HAP-1 (cell line): ENCODE results near the gene CASP6.

Source experiments
- DNase-seq, 2 experiments: peaks; one replicate each; pipeline ENCODE4 v3.0.0-alpha.2; 2016 to 2020; ENCODE audit warnings: low spot score in 2 of 2
- H3K27me3 ChIP-seq: fragments of 250-450 bp; sonication (Bioruptor Pico); 2 replicates; pipeline ENCODE4 v1.5.1; 2020; ENCODE audit warnings: low read depth, mild to moderate bottlenecking, moderate library complexity
- H3K36me3 ChIP-seq: fragments of 250-450 bp; sonication (Bioruptor Pico); replicated peaks from 2 replicates; pipeline ENCODE4 v1.5.1; 2020; ENCODE audit warnings: mild to moderate bottlenecking
- H3K4me1 ChIP-seq: fragments of 250-450 bp; sonication (Bioruptor Pico); 2 replicates; pipeline ENCODE4 v1.5.1; 2020; ENCODE audit warnings: mild to moderate bottlenecking
- H3K4me3 ChIP-seq: fragments of 250-450 bp; sonication (Bioruptor Pico); 2 replicates; pipeline ENCODE4 v1.5.1; 2020; ENCODE audit warnings: mild to moderate bottlenecking, moderate library complexity
- H3K9me3 ChIP-seq: fragments of 250-450 bp; sonication (Bioruptor Pico); 2 replicates; pipeline ENCODE4 v1.5.1; 2020; ENCODE audit warnings: mild to moderate bottlenecking, moderate library complexity
- in situ Hi-C: fragments of 300-500 bp; cut with MboI; formaldehyde crosslinking; loops from 3 replicates; pipeline ENCODE4 v1.14.3; 2020; ENCODE audit warnings: low sequenced_read_pairs, inconsistent platforms, mixed read lengths

The CASP6 gene

DNA sequence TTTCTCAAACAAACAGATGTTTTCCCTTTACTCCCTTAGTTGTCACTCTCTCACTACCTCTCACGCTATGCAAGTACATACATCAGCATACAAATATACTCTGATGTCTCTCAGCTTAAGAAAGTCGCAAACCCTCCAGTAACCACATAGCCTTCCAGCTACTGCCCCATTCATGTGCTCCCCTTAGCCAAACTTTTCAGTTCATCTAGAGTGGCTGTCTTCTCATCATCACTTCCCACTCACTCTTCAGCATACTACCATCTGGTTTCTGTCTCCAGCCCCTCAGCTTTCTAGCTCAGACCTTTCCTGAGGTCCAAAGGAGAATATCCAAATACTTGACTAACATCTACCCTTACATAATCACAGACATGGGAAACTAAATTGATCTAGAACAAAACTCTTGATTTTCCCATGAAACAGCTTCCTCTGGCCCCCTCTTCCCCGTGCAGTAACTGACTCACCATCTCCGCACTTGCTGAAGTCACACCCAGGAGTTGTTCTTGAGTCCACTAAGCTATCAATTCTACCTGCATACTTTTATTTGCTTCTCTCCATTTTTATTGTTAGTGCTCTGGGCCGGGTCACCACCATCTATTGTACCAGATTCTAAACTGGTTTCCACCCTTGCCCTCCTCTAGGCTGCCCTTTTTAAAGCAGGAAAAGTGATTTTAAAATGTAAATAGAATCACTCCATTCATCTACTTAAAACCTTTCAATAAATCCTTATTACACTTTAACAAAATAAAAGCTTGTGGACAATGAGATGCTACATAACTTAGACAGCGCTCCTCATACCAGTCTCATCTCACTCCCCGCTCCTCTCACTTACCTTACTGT lies 57.2 kb downstream of the CASP6 start:
- DNase-seq = peak; percentile 48 to 78
- in situ Hi-C loops = no loop called here
- Histone ChIP-seq H3K36me3 (no peaks in the 10 kb centered on the region), H3K27me3 (no peaks in the 10 kb centered on the region), H3K4me3 (no peak overlapping the region), H3K9me3 (no peaks in the 10 kb centered on the region), H3K4me1 (peaks cover 26% of the 10 kb centered on the region)

DNA sequence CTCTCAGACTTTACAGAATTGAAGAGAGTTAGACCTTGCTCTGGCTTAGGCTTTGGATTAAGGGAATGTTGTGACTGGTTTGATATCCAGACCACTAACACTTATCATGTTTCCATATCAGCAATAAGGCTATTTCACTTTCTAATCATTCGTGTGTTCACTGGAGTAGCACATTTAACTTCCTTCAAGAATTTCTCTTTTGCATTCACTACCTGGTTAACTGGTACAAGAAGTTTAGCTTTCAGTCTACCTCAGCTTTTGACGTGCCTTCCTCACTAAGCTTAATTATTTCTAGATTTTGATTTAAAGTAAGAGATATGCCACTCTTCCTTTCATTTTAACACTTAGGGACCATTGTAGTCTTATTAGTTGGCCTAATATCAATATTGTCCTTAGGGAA lies 62.6 kb downstream of the CASP6 start:
- no peak for DNase-seq
- Histone ChIP-seq H3K9me3 (no peaks in the 10 kb centered on the region; the same call in 1 of the 2 replicates), H3K4me1 (peaks cover 19% of the 10 kb centered on the region), H3K4me3 (no peak overlapping the region), H3K36me3 (no peaks in the 10 kb centered on the region), H3K27me3 (no peaks in the 10 kb centered on the region)
- in situ Hi-C loops = no loop called here
